CD4-positive, alpha-beta T cell treated with Interleukin-21 for 1 hour (primary cell): ENCODE measurements around the gene CFDP1.
"Not testable (repeated sequence)": the region's sequence is repeated elsewhere in the genome, so short reads cannot be mapped to it uniquely, and the experiment has no call there.

Experiments used
- DNase-seq: peaks from one replicate; pipeline ENCODE4 v3.0.0-alpha.2; 2020

The CFDP1 gene

DNA sequence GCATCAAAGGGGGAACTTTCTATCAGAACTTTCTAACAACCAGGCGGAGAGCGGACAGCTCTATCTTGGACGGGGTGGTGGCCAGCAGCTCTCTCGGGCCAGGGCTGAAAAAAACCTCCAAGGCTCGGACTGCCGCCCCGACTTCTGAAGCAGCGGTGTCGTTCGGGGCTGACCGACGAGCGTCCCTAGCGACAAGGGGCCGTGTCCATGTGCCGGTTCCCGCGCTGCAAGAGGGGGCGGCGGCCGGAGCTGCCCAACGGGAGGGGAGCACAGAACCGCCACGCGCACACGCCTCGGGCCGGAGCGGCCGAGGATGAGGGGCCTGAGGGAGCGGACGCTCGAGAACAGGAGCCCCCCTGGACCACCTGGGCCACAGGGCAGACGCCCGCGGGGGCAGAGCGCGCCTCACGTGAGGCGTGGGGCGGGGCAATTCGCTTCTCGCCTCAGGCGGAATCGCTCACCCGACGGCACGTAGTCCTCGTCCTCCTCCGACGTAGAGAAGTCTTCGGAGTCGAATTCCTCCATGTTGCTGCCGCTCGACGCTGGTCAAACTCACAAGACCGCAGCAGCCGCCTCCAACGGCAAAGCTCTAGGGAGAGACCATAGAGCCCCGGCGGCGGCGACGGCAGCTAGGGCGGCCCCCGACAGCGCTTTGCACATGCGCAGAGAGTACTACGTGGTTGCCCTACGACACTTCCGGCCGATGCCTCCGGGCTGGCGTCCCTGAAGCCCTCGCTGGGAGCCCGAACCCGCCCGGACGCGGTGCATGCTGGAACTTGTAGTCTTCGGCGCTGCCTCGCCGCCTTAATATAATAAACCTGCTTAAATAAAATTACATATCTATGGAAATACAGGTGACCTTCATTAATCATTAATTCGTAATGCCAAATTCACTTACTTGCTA is at the start of gene CFDP1:
Gene CFDP1 (minus strand): TSS at position 676 of the 904 bp plus-strand sequence. CDS start 151 bp downstream, at position 525.
- peak; percentile 96 for DNase-seq

DNA sequence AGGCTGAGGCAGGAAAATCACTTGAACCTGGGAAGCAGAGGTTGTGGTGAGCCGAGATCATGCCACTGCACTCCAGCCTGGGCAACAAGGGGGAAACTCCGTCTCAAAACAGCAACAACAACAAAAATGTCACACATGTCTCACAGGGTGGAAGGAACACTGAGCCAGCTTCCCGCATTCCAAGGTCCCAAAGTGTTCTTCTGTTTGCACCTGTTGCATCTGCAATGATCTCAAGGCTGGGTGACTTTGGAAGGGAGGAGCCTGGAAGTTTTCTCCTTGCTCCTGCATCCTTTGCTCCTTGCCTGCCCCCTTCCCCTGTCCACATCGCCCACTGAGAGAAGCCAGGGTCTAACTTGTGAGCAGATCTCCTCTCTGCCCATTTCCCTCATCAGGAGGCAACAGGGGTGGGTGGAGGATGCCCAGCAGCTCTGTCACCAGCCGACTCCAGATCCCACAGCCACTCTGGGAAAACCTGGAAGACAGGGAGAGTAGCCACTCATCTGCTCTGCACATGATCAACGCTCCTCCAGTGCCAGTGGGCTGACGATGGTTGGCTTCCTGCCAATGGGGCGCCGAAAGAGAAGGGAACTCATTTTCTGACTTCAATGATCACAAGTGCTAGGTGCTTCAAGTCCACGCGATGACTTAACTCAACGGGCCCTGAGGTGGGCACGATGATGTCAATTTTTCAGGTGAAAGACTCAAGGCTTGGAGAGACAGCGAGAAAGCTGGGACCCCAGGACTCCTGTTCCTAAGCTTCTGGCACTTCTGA is 49.3 kb upstream of the CFDP1 start:
- no peak for DNase-seq

DNA sequence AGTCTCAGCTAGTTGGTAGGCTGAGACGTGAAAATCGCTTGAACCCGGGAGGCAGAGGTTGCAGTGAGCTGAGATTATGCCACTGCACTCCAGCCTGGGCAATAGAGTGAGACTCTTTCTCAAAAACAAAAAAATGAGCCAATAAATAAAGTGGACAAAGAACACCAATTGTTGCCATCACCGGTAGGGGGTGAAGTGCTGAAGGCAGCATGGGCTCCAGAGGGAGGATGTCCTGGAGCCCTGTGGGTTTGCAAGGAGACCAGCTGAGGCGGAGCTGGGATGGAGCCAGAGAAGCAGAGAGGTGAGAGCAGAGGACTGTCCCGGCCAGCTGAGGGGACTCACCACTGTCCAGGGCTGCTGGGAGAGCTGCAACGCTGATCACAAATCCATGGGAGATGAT is 48.2 kb upstream of the CFDP1 start:
- DNase-seq, result no peak

DNA sequence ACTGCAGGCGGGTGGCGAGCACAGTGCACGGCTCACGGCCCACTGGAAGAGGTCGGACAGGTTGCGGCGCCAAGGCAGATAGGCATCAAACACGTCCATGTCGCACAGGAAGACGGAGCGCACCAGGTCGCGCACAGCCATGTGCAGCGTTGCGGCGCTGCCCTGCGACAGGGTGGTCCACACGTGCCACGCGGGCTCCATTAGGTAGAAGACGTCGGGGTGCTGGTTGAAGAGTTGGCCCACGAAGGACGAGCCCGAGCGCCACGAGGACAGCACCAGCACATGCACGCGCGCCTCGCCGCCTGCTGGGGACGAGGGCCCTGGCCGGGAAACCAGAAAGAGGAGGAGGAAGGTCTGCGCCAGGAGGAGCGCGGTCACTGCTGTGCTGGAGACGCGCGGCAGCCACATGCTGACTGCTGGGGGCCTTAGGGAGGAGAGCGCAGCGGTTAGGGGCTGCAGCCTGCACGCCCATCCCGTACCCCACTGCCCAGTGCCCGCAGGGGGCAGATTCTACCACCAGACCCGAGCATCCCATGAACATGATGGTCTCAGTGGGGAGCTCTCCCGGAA is 46.2 kb upstream of the CFDP1 start:
- DNase-seq, result no peak

DNA sequence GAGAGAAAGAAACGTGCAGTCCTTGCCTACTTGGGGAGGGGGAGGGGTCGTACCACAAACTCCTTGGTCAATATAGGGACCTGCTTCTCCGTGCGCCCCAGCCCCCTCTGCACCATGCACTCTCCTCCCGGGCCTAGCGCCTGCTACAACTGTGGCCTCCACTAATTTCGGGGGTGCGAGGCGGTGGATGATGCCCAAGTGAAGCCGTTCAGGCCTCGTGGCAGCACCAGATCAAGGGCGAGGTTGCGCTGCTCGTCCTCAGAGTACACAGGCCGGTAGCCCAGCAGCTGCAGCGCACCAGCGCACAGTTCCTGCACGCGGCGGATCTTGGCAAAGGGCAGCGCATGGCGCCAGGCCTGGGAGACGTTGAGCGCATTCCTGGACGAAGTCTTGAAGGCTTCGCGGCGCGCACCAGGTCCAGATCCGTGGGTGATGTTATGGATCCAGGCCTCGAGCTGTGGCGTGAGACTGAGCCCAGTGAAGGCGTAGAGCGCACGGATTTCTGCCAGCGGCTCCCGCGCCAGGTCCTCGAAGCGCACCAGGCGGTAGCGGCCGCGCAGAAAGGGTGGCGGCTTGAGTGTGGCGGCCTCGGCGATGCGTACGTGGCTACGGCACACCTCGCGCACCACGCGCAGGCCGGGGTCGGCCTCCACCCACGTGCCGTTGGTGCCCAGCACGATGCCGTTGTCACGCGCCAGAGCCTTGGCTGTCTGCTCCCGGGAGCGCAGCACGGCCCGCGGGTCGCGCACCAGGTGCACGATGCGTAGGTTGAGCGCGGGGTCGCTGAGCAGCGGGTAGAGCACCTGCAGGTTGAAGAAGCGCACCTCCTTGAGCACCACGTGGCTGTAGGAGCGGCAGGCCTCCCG is 45.4 kb upstream of the CFDP1 start:
- DNase-seq, result no peak

DNA sequence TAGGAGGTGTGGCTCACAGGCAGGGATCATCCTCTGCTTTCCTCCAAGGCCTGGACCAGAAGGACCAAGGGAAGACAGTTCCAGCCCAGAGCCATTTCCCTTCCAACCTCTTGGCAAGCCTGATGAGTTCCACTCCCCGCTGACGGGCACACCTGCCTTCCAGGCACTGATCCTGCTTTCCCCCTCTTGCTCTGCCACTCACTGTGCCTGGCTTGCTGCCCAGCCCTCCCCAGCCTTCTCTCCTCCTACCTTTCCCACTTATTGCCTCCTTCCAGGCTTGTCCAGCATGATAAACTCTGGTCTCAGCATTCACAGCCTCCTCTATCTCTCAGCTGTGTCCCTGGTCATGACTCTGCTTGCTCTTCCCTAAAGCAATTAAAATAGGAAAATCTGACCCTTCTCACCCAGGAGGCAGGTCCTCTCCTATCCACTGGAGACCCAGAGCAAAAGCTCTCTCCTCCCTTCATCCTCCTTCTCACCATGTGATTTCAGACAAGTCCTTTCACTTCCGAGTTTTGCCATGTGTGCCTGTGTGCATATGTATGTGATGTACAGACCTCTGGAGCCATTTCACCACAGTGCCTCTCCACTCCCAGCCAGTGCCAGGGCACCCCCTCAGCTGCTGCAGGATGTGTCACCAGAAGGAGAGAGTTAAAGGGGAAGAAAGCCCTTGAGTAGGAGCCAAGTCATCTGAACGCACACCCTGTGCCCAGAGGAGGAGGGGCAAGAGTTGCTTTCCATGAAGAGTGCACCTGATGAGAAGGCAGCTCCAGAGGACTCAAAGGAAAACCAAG is 44.6 kb upstream of the CFDP1 start:
- DNase-seq, result no peak

DNA sequence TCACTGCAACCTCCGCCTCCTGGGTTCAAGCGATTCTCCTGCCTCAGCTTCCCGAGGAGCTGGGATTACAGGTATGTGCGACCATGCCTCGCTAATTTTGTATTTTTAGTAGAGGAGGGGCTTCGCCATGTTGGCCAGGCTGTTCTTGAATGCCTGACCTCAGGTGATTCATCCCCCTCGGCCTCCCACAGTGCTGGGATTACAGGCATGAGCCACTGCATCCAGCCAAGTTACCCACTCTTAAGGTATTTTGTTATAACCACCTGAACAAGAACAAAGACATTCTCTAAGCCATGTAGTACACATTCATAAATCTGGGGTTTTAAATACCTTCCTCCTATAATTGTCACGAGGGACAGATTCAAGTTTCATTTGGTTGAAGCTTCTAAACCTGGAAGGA is 43.5 kb upstream of the CFDP1 start:
- DNase-seq, result no peak

DNA sequence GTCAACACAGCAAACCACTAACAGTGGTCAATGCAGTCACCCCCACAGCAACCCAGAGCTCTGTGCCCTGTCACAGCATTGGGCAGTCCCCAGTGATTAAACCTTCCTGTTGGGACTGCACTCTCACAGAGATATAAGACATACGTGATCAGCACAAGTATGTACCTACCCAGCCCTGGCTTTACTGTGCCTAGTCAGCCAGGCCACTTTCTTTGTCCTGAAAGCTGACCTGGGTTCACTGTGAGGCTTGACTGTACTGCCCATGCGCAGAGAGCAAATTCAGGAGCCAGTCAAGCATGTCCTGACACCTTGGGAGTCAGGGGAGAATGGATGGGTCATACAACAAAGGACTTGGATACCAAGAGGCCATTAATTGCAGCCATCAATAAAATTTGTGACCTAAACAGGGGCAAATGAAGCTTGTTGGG is 42.1 kb upstream of the CFDP1 start:
- no peak for DNase-seq

DNA sequence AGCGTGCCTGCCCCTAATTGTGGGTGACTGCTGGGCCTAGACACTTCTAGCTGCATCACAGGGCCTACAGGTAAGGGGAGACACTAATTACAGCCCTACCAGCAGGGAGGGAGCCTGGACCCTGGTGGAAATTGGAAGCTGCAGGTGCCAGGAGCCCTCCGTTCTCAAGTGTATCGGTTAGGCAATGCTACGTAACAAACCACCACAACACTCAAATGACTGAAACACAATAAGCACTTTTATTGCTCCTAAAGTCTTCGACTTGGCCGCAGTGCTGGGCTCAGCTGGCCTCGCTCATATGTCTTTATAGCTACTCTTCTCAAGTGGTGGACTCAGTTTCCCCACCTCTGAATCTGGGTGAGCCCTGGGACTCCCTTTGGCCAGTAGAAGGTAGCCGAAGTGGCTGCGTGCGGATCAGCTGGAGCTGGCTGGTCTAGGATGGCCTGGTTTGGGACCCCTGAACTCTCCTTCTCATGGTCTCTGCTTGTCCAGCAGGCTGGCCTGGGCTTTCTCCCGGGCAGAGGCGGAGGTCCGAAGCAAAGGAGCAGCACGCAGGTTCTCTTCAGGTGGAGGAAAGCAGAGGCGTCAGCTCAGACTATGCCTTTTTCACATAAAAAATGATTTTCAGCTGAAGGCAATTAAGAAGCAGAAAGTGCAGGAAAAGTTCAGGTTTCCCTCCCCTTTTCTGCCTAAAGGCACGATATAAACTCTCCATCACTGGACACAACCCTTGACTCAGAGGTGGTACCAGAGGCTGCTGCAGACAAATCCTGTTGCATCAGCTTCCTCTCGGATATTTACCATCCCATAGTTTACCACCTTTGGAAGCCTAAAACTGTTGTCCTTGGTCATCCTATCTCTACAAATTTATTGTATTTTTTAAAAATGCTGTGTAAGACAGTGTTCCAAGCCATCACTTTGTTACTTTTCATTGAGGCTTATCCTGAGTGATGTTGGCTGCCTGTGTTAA is 39.9 kb upstream of the CFDP1 start:
- DNase-seq, result no peak

DNA sequence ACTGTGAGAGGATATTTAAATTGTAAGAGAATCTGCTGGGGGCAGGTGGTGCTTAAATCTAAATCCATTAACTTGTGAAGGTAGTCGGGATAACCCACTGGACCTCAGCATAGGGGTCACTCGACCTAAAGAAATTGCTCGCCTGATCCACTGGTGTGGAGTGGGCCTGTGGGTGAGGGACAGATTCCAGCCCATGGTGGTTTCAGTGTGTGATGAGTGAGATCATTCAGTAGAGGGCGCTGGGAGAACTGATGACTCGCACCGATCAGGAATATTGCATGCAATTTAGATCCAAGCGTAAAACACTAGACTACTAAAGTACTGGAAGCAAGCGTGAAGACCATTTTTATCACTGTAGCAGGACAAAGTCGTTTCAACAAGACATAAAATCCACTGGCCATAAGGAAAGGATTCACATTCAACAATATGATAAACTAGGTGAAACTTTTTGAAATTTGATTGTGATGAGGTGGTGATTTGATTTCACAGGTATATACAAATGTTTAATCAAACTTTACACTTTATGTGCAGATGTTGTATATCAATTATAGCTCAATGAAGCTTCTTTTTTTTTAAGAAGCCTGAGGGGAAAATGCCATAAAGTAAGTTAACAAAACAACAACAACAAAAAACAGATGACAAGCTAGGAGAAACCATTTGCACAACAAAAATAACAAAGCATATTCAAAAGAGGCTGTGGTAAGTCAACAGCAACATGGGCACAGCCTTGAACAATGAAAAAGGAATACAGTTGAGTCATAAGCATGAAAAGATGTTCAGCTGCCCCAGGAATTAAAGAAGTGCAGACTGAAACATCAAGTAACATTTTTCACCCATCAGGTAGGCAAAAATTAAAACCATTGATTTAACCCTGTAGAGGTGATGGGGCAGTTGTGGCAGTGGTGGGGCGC is 38.7 kb upstream of the CFDP1 start:
- peak; percentile 61 for DNase-seq

DNA sequence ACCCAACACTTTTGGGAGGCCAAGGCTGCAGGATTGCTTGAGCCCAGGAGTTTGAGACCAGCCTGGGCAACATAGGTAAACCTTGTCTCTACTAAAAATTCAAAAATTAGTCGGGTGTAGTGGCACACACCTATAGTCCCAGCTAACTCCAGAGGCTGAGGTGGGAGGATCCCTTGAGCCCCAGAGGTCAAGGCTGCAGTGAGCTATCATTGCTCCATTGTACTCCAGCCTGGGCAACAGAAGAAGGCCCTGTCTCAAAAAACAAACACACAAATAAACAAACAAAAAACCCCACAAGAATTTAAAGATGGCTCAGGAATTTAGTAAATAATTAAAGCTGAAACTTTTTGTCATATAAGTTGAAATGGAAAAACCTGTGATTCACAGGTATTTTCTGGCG is 33.5 kb upstream of the CFDP1 start:
- DNase-seq, result no peak

DNA sequence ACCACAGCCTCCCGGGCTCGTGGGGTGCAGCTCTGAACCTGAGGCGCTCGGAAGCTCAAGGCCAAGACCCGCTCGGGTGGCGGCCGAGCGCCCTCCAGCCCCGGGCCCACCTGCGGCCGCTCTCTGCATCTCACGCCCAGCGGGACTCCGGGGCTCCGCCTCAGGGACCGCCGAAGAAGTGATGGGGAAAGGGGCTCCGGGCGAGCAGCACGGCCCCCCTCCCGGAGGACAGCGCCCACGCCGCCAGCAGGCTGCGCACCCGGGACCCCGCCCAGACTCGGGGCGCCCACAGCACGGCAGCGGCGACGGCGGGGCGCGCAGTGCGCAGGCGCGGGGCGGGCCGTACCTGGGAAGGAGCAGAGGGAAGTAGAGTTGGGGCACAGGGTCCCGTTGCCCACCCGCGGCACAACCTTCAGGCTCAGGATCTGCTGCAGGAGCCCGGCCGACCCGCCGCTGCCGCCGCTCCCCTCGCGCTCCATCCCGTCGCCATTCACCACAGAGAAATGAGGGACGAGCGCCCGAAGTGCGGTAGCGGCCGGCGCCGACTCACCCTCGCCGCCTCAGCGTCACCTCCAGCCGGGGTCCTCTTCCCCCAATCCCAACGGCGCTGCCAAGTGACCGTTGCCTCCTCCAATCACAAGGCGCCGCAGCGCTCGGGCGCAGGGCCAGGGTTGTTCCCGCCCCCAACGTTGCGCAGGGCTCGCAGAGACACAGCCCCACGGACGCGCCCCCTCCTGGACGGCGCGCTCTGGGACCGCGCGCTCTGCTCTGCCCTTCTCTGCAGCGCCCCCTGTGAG is 31.0 kb upstream of the CFDP1 start, which contains the start of gene TMEM170A:
Gene TMEM170A (minus strand): TSS at position 568 of the 797 bp plus-strand sequence. CDS start 89 bp downstream, at position 479.
- peak; percentile 99 for DNase-seq

DNA sequence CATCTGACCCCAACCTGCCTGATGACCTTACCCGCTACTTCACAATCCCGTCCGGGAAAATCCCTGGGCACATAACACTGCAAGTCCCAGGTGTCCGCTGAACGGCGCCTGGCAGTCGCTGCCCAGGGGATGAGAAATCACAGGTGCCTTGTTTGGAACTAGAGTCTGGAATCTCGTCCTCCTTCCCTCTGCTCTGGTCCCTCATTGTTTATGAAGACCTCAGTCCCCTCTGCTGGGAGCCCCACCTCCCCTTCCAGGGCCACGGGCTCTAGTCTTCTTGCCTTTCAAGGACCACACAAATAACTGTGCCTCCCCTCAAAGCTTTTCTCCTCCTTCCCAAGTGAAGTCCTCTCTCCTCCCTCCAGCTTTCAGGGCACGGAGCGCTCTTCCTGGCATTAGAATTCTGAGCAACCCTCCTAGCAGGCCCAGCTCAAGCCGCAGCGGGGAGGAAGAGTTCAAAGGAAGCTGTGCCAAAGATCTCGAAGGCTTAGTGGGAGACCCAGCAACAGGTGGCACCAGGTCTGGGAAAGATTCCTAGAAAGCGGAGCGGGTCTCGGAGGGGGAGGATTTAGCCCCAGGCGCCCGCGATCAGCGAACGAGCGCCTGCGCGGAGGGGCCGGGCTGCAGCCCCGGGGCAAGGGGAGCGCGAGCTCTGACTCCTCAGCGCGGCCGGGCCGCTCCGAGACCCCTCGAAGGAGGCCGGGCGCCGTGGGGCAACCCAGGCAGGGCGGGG is 30.3 kb upstream of the CFDP1 start:
- not testable (repeated sequence) for DNase-seq

DNA sequence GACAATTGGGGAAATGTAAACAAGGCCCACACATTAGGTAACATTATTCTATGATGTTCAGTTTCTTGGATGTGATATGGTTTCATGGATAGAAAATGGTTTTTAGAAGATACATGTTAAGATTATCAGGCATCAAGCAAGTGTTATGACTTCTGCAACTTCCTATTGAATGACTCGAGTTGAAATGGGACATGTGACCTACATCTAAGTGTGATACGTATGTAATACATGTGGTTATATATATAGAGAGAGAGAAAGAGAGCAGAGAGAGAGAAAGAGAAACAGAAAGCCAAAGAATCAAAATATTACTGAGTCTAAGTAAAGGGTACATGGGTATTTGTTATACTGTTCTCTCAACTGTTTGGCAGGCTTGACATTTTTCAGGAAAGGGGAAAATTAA is 29.5 kb upstream of the CFDP1 start:
- DNase-seq, result peak; percentile 55

DNA sequence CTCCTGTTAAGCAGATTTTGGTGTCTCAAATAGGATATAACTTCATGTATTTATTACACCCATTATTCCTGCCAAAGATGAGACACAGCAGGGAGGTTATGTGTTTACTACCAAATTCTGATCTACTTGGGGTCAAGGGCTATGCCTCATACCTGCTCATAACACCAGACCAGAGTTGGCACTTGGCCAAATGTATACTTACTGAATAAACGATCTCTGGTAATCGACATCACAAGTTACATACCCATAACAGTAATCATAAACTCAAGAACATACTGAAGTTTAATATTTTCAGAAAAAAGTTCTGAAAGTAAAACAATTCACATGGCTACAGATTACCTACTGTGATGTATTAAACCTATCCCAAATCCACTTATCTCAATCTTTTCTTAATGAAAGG is 28.3 kb upstream of the CFDP1 start:
- DNase-seq, result no peak

DNA sequence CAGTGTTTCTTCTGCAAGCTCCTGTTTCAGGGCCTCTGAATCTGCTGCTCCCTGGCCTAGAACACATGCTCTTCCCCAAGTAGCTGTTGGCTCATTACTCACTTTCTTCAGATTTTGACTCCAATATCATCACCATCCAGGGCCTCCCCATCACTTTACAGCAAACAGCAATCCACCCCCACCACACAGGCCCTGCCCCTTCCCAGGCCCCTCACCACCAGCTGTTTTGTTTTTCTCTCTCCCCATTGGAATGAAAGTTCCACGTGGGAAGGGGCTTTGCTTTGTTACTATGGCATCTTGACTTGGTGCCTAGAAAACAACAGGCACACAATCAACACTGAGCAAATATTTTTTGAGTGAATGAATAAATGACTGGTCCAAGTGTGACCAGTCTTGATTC is 27.1 kb upstream of the CFDP1 start:
- DNase-seq, result no peak

DNA sequence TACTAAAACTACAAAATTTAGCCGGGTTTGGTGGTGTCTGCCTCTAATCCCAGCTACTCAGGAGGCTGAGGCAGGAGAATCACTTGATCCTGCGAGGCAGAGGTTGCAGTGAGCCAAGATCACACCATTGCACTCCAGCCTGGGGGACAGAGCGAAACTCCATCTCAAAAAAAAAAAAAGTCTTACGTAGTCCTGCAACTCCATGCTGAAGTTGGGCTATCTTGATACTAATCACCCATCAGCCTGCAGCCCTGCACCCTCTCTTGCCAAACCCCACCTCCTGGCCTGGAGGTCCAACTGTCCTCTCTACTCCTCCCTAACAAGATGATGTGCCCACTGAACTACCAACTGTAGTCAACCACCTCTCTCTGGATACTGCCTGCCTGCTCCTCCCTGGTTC is 26.4 kb upstream of the CFDP1 start:
- DNase-seq, result no peak

DNA sequence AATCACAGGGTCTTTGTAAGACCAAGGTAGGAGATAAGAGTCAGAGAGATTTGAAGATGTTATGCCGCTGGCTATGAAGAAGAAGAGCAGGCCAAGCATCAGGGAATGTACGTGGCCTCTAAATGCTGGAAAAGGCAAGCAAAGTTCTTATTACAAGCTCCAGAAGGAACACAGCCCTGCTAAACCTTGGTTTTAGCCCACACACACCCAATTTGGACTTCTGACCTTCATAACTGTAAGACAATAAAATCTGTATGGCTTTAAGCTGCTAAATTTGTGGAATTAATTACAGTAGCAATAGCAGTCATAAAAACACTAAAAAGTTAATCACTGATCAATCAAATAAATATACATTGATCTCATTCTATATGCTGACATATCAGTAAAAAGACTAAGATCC is 25.1 kb upstream of the CFDP1 start:
- no peak for DNase-seq
